Stimulated activated CD4-positive, alpha-beta T cell treated with anti-CD3 and anti-CD28 coated beads, Interleukin-1b, Interleukin-23, amount 100 ng/mL, for 48 hours (primary cell): ENCODE measurements around the gene VASN.

Experiments
- DNase-seq: peaks from one replicate; pipeline ENCODE4 v3.0.0-alpha.2; 2020

VASN gene

DNA sequence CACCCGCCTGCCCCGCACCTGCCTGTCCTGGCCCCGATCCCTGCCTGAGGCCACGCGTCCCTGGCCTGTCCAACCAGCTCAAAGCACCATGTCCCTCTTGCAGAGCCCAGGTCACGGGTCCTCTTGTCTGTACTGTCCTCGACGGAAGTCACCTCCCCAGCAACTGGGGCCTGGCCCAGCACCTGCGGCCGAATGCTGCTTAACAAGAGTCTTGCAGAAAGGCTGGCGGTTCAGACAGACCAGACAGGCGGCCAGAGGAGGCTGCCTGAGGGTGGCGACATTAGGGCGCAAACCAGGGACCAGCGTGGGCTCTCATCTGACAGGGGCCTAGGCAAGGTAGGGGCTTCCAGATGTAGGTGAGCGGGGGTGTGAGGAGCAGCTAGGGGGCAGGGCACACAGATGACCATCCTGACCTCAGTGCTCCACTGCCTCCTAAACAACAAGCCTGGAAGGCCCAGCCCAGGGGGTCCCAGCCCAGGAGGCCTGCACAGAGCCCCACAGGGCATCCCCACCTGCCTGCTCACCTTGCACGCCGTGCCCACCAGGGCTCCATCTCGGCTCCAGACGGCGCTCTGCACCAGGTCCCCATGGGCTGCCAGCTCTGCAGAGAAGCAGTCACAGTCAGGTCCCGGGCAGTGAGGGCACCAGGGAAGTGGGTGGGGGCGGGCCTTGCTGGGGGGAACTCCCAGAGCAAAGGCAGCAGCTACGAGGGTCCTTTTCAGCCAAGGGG lies 33.5 kb downstream of the VASN start:
- no peak for DNase-seq

DNA sequence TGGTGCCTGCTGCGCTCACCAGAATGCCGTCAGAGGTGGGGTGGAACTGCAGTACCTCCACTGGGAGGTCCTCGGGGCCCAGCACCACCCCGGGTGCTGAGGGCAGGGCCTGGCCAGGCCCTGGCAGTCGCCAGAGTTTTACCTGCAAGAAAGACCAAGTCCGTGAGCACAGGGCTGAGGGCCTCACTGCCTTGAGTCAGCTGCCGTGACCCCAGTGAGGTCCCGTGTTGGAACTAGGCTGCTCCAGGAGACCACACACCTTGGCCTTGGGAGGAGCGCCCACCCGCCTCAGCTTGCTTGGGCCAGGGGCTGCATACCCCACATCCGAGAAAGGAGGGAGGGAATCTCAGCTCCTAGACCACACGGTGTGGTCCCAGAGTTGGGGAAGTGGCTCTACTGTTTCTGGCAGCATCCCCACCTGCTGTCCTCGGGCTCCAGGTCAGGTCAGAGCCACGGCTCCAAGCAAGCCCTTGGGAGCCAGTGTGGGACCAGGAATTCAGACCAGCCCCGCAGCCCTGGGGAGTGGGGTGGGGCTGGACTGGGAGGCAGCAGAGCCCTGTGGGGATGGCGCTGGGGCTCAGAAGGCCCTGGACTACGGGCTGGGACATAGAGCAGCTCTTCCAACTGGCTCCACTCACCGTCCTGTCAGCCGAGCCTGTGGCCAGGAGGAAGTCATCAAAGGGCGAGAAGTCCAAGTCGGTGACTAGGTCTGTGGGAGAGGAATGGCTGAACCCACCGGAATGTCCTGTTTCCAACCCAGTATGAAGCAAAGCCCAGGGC lies 36.1 kb downstream of the VASN start:
- no peak for DNase-seq

DNA sequence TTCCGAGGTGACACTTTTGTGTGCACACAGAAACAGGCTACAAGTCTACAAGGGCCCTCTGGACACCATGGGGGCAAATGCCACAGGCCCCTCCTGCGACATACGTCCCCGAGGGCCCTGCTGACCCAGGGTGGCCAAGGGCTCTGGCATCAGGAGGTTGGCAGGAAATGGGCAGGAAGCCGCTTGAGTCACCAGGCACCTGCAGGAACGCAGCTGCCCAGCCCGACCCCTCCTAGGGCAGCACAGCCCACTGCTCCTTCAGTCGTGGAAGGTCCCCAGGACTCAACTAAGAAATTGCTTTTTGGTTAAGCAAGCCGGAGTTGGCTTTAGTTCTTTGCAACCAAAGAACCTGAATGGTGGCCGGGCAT lies 36.7 kb downstream of the VASN start:
- no peak for DNase-seq

- no peak for DNase-seq
Measured at GRCh38 chr16:4409081-4409932, 37.7 kb downstream of the VASN start.

DNA sequence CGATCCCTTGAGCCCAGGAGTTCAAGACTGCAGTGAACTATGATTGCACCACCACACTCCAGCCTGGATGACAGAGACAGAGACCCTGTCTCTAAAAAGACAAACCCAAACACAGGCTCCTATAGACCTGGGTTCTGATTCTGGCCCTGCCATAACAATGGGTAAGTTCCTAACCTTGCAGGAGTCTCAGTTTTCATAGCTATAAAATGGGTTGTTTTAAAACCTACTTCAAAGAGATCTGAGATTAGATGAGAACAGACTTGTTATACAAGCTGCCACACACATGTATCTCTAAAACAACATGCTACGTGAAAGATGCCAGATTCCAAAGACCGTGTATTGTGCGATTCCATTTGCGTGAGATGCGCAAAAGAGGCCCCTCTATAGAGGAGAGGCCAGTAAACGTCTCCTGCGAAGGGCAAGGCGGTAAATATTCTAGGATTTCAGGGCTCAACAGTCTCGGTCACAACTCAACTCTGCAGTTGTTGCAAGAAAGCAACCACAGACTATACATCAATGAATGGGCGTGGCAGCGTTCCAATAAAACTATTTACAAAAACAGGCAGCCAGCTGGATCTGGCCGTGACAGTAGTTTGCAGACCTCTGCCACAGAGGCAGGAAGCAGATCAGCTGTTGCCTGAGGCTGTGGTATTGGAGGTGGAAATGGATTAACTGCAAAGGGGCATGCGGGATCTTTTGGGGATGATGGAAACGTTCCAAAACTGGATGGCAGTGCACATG lies 38.9 kb downstream of the VASN start:
- DNase-seq: no peak

- no peak for DNase-seq
Measured at GRCh38 chr16:4411684-4412083, 40.0 kb downstream of the VASN start.

- no peak for DNase-seq
Measured at GRCh38 chr16:4412159-4412558, 40.5 kb downstream of the VASN start.

GRCh38 chr16:4412854-4413253 lies 41.2 kb downstream of the VASN start:
- no peak for DNase-seq

GRCh38 chr16:4414187-4414917 lies 42.7 kb downstream of the VASN start:
- peak; percentile 89 for DNase-seq

- DNase-seq: peak; percentile 59
Measured at GRCh38 chr16:4415538-4416199, 44.0 kb downstream of the VASN start.

- DNase-seq: peak; percentile 97
Measured at GRCh38 chr16:4416200-4417032, 44.8 kb downstream of the VASN start, which contains the start of gene CORO7. Gene CORO7 (minus strand): TSS chr16:4416596. CDS start chr16:4416518, 78 bp downstream.

- no peak for DNase-seq
Measured at GRCh38 chr16:4419402-4419959, 47.8 kb downstream of the VASN start.

- DNase-seq: no peak
Measured at GRCh38 chr16:4420505-4421105, 49.0 kb downstream of the VASN start.

DNA sequence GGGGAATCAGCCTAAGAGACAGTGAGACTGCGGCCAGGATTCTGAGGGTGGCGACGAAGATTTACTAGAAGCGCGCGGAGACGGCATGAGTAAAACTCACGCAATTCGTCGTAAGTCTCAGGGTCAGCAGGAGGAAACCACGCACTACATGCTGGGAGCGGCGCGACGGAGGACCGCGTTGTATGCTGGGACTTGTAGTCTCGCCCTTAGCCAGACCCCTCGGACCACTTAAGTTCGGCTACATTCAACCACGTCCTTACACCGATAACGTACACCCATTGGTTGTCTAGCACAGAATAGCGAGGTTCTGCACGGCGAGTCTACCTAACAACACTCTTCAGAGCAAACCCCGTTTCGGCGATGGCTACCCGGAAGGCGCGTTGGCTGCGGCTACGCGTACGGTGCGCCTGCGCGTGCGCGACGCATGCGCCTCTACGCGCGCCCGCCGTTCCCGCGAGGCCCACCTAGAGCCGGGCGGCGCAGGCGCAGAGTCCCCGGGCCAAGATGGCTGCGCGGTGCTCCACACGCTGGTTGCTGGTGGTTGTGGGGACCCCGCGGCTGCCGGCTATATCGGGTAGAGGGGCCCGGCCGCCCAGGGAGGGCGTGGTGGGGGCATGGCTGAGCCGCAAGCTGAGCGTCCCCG lies 53.9 kb downstream of the VASN start, which contains the start of gene DNAJA3:
TSS of gene DNAJA3 (plus strand) at position 491 of the 643 bp plus-strand sequence. CDS start at position 505, 14 bp downstream.
- peak; percentile 91 for DNase-seq

- DNase-seq: peak; percentile 57
Measured at GRCh38 chr16:4426021-4426684, 54.5 kb downstream of the VASN start.

DNA sequence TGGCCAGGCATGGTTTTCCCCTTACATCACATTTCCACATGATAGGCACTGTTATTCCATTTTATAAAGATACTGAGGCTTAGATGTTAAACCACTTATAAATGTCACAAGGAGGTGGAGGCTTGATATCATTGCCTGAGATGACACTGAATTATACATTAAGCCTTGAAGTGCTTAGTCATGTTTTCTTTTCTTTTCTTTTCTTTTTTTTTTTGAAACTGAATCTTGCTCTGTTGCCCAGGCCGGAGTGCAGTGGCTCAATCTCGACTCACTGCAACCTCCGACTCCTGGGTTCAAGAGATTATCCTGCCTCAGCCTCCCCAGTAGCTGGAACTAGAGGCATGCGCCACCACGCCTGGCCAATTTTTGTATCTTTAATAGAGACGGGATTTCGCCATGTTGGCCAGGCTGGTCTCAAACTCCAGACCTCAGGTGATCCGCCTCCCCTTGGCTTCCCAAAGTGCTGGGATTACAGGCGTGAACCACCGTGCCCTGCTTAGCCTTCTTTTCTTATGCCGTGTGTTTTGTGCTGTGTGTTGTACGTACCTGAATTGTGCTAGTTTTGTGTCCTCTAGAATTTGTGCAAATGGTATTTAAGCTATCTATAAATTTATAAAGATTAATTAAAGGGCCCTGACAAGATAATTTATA lies 55.2 kb downstream of the VASN start:
- no peak for DNase-seq

DNA sequence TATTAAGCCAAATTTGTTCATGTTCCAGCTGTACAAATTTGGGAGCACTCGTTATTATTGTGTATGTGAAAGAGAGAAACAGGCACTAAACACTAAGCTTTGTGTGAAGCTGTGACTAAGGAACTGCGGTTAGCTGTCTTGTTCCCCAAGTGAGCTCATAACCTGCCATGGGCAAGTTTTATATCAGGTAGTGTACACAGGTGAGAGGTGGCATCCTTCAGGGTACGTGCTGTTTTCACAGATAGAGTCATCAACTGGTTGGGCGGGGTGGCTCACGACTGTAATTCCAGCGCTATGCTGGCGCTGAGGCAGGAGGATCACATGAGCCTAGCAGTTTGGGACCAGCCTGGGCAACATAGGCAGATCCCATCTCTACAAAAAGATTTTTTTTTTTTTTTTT lies 56.9 kb downstream of the VASN start:
- DNase-seq: no peak

DNA sequence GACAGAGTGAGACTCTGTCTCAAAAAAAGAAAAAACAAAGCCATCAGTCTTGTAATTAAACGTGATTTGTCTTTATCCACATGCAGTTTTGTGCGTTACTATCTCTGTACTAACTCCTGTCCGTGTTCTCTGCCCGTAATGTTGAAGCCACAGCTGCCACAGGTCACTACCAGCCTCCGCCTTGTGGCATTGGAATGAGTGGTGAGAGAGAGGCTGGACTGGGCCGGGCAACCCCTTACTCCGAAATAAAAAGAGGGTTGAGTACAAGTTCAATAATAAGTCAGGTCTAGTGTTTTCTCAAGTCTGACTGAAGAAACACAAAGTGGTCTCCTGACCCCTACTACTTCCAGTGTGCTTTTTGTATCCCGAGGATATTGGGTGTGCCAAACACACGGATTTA lies 59.4 kb downstream of the VASN start:
- DNase-seq: no peak
